DMS114 treated with DMSO at 0.1 percent for 48 hours (cell line): ENCODE results near the gene BRCA1.
"Not testable (repeated sequence)": the region's sequence is repeated elsewhere in the genome, so short reads cannot be mapped to it uniquely, and the experiment has no call there.

Experiments
- DNase-seq: peaks from one replicate; lab custom pipeline; 2025; ENCODE audit not compliant: unreplicated experiment; lab: John Stamatoyannopoulos, UW

The BRCA1 gene

GRCh38 chr17:43070257-43070656 lies 54.9 kb downstream of the BRCA1 start:
- DNase-seq: no peak

GRCh38 chr17:43069368-43069898 lies 55.7 kb downstream of the BRCA1 start:
- no peak for DNase-seq

GRCh38 chr17:43068570-43069367 lies 56.4 kb downstream of the BRCA1 start:
- no peak for DNase-seq

GRCh38 chr17:43062984-43063638 lies 62.1 kb downstream of the BRCA1 start:
- no peak for DNase-seq

- DNase-seq: no peak
Measured at GRCh38 chr17:43056051-43056450, 69.1 kb downstream of the BRCA1 start.

GRCh38 chr17:43053008-43053407 lies 72.2 kb downstream of the BRCA1 start:
- DNase-seq: not testable (repeated sequence)

GRCh38 chr17:43051969-43052368 lies 73.2 kb downstream of the BRCA1 start:
- DNase-seq: no peak

GRCh38 chr17:43044024-43044423 lies 81.1 kb downstream of the BRCA1 start:
- DNase-seq: no peak

GRCh38 chr17:43043307-43043706 lies 81.9 kb downstream of the BRCA1 start:
- no peak for DNase-seq

- no peak for DNase-seq
Measured at GRCh38 chr17:43042025-43042628, 83.0 kb downstream of the BRCA1 start.

- DNase-seq: no peak
Measured at GRCh38 chr17:43040655-43041054, 84.5 kb downstream of the BRCA1 start.

- no peak for DNase-seq
Measured at GRCh38 chr17:43039646-43040045, 85.5 kb downstream of the BRCA1 start.

- DNase-seq: no peak
Measured at GRCh38 chr17:43034894-43035293, 90.3 kb downstream of the BRCA1 start.

GRCh38 chr17:43033948-43034881 lies 90.9 kb downstream of the BRCA1 start:
- DNase-seq: no peak

GRCh38 chr17:43031666-43032065 lies 93.5 kb downstream of the BRCA1 start:
- no peak for DNase-seq

GRCh38 chr17:43030137-43030767 lies 94.9 kb downstream of the BRCA1 start:
- no peak for DNase-seq

GRCh38 chr17:43028221-43028861 lies 96.8 kb downstream of the BRCA1 start:
- no peak for DNase-seq

GRCh38 chr17:43027091-43028032 lies 97.8 kb downstream of the BRCA1 start:
- no peak for DNase-seq

- no peak for DNase-seq
Measured at GRCh38 chr17:43026595-43026994, 98.6 kb downstream of the BRCA1 start.
